Activated CD4-positive, CD25-positive, alpha-beta regulatory T cell treated with anti-CD3 and anti-CD28 coated beads, Interleukin-2, amount 50 U/mL, for 16 hours (primary cell): ENCODE measurements around the gene VDR.

ENCODE experiments used
- DNase-seq: peaks from one replicate; pipeline ENCODE4 v3.0.0-alpha.2; 2020; ENCODE audit warnings: low read depth, low spot score

Gene VDR

DNA sequence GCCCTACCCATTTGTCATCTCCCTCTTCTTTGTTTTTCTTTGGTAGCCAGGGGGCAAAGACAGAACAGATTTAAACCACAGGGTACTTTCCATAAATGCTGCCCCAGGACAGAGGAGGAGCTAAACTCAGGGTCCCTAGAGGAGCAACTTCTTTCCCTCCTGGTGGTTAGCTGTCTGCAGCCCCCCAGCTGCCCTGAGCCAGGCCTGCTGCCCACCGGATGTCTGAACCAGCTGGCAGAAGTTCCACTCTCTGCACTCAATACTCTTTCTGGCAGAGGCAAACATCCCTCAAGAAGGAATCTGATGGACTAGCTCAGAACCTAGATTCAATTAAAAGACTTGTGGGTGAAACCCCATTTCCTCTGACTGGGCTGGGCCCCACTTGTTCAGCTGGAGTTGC, 10.7 kb downstream of the VDR start:
- no peak for DNase-seq

DNA sequence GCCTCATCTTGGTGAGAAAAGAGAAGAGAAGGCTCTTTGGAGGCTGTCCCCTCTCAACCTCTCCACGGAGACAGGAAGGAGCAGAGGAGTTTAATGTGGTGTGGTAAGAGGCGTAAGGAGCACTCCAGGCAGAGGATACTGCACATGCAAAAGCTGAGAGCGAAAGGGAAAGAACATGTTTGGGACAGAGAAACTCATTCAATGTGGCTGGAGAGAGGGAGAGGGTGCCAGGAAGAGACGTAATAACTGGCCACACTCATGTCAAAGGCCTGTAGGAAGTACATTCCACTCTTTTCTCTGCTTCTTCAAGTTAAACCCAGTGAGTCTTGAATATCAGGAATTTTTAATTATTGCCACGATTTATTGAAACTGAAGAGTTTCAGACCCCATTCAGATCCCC, 12.0 kb downstream of the VDR start:
- DNase-seq: no peak

DNA sequence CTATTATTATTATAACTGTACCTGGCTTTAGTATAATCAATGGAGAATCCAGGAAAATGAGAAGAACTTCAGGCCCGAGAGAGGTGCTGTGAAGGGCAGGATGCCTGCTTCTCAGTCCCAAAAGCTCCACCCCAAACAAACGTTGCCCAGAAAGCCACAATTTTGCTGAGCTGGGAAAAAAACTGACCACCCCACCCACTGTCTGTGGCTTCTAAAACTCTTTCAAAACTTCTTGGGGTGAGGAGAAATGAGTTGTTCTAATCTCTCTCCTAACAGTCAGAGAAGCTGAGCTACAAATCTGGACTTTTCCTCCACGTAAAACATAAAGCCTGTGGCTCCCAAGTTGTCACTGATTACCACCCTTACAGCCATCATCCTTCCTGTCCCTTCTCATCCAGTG, 13.4 kb downstream of the VDR start:
- no peak for DNase-seq

DNA sequence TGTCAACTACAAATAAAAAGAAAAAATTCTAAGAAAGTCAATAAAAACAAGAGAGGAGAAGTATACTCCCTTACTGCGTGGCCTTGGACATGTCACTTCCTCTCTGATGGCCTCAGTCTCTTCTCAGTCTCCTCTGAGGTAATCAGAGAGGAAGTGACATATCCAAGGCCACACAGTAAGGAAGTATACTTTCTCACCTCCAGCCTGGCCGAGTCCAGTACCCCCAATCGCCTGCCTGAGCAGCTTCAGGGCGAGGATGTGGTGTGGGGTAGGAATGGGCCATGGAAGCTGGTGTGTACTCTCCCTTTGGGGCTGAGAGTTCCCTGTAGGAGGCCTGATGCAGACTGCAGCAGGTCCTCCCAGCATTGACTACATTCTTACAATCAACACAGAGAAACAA, 15.8 kb downstream of the VDR start:
- DNase-seq: no peak

DNA sequence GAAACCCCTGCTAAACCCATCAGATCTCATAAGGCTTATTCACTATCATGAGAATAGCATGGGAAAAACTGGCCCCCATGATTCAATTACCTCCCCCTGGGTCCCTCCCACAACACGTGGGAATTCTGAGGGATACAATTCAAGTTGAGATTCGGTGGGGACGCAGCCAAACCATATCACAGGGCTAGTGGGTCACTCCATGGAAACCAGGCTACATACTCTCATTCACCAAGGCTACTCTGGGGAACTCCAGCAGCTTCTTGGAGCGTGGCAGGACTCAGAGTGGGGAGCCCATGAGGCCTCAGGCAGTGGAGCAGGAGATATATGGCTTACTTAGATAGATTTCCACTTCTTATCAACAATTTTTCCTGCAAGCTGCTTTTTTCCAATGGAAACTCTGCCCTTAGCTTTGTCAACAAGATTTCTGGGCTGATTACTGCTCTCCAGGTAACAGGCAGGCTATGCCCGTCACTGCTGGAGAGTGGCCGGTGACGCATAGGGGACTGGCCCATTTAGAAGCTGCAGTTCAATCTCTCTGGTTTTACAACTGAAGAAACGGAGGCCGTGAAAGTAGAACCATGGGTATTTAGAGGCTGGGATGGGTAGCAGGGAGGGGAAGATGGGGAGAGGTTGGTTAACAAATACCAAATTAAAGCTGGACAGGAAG, 16.5 kb downstream of the VDR start:
- DNase-seq: no peak

DNA sequence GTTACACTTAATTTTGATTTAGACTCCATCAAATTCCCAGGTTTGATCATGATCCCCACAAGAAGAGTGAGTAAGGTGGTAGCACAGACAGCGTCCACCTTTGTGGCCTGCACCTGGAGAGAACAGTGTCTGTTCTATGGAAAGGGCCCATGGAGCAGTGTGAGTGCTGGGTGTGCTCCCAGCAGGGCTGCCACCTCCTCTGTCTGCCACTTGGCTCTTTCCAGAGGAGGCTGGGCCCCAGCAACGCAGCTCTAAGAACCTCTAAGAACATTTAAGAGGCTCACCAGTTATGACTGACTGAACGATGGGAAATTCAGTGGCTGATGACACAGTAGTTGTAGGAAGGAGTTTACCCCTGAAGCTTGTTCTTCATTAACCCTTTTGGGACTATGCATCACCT, 17.3 kb downstream of the VDR start:
- no peak for DNase-seq

DNA sequence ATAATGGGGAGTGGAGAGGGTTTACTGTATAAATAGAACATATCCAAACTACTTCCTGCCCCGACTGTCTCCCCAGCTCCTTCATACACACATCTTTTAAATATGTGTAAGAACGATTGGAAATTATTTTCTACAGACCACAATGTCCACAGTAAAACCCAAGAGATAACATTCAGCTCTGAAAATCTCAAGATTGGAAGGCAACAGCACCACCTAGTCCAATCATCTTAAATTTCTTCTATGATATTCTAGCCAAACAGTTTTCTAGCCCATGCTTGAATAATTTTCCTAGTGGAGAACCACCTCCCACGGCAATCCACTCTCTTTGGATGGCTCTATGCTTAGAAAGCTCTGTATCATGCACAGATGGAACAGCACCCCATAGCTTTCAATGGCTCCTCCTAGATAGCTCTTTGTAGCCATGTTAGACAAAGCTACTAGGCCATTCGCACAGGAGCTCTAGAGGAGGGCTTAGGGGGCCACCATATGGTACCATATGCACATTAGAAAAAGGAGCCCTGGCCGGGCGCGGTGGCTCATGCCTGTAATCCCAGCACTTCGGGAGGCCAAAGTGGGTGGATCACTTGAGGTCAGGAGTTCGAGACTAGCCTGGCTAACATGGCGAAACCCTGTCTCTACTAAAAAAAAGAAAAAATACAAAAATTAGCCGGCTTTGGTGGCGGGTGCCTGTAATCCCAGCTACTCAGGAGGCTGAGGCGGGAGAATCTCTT, 18.1 kb downstream of the VDR start:
- no peak for DNase-seq

DNA sequence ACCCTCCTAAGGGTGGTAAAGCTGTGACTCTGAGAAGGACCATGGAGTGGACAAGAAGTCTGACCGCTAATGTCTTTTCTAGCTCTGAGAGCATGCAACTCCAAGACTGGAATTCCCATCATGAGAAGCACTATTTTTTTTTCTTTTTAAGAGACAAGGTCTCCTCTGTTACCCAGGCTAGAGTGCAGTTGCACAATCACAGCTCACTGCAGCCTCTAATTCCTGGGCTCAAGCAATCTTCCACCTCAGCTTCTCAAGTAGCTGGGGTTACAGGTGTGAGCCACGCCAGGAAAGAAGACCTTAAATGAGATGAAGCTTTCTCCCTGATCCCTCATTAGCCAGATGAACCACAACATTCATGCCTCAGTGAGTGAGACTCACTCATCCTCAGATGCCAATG, 19.2 kb downstream of the VDR start:
- no peak for DNase-seq

DNA sequence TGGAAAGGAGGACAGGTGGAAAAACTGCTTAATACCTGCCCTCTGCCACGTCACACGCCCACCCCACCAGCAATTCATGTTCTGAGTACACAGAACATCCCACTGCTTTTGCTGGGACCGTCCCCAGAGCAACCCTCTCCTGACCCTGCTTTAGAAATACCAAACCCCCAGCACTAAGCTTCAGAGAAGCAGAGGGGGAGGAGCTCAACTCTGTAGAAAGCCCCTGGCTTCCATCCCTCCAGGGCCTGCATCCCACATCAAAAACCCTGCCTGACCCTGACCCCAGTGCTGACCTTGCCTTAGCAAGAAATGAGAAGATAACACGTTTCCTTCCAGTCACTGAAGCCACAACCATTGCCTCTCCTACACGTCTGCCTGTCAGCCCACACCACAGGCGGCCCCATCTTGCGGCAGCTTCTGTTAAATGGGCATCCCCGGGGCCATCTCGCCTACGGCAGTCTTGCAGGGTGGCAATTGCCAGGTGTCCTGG, 19.7 kb downstream of the VDR start:
- peak; percentile 41 for DNase-seq

DNA sequence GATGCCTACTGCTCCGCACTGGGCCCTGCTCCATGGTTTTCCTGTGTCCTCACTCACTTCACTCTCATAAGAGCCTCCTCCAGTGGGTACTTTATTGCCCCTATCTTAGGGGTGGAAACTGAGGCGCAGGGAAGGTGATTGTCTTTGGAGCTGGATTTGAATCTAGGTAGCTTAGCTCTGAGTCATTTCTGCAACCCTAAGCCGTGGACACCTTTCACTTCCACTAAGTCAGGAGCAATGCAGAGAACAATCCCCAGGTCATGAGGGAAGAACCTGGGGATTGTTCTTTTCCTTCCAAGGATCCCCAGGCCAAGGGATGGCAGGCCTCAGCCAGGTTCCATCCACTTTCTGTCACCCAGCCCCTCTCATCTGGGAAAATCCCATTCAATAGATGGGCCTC, 20.3 kb downstream of the VDR start:
- DNase-seq: no peak

DNA sequence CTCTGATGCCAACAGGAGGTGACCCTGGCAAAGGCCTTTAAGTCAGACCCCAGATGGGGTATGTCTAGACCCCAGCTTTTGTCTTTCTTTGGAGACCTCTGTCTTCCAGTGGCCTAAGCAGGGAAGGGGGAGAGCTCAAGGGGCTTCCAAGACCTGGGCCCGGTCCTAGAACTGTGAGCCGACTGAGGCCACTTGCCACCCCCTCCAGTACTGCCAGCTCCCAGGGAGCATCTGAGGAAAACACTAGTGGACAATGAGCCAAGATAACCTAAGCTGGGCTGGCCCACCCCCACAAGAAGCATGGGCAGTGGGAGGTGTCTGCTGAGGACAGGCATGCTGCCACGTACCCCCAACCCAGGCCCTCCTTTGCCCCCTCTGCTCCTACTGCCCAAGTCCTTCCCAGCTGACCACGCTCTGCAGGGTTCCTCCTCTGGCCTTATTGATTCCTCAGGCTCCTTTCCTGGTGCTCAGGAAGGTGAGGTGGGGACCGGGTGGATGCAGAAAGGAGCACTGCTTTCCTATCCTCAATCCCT, 21.1 kb downstream of the VDR start:
- no peak for DNase-seq

DNA sequence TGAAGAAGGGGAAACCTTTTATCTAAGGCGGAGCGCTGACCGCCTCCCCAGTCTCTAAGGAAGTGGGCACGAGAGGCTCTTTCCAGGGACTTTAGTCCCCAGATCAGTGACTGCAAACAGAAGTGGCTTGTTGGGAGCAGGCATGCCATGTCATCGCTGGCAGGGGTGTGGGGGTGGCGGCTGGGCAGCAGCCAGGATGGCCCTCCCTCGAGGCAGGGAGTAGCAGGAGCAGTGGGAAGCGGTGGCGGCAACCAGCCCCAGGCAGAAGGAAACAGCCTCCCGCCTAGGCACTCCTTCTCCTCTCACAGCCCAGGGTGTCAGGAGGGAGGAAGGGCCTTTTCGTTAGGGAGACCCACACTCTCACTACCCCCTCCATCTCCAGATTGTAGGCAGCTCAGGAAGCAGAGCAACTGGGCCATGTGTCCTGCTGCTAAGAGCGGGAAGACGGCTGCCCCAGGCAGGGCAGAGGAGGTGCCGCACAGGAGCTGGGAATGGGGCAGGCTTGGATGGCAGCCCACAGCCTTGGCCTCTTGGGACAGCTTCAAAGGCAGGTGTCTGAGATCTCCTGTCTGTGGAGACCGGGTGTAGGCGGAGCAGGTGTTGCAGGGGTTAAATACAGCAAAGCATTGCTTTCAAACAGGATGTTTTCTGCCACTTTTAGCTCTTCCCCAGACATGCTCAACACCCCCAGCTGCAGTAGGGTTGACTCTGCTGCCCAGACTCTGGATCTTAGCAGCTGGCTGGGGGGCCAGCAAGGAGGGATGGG, 21.8 kb downstream of the VDR start:
- DNase-seq: no peak

DNA sequence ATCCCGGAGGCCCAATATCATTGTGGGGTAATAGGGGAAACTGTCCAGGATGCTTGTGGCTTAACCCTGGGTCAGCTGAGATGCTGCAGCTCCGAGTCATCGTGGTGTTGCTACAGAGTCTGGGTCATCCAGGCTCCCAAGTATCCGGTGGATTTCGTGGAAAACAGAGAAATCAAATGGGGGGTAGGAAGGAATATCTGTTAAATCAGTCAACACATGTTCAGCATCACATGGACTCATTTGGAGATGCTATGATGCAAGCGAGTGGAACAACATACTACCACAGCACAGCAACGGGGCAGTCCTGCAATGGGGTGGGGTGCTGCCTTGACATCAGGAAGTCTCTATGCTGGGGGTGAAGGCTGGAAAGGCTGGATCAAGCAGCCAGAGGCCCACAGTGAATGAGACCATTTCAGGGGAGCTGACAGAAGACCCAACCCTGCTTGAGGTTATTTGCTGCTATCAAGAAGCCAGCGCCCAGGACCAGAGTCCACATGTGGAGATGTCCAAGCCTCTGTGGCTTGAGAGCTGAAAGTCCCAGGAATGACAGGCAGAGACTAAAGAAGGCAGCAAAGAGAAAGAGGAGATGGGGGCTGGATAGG, 22.9 kb downstream of the VDR start:
- no peak for DNase-seq

DNA sequence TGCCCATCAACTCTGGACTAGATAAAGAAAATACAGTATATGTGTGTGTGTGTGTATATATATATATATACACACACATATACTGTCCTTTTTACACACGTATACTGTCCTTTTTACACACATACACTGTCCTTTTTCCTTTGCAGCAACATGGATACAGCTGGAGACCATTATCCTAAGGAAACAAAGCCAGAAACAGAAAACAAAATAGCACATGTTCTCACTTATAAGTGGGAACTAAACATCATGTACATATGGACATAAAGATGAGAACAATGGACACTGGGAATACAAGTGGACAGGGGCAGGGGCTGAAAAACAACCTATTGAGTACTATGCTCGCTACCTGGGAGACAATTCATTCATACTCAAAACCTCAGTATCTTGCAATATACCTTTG, 23.7 kb downstream of the VDR start:
- no peak for DNase-seq

DNA sequence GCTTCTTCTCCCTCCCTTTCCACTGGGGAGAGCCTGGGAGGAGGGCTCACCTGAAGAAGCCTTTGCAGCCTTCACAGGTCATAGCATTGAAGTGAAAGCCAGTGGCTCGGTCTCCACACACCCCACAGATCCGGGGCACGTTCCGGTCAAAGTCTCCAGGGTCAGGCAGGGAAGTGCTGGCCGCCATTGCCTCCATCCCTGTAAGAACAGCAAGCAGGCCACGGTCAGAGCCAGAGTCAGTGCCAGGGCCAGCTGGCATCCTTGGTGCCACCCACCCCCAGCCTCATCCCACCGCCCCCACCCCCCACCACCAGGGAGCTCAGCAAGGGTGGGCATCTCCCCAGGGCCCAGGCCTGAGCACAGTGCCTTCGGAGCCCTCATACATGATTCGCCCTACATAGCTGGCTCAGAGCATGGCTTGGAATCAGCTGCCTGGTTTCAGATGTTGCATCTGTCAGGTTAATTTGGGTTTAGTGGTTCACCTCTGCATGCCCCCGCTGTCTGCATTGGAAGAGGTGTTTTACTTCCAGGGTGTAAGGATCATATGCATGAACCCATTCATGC, 25.8 kb downstream of the VDR start:
- DNase-seq: no peak

DNA sequence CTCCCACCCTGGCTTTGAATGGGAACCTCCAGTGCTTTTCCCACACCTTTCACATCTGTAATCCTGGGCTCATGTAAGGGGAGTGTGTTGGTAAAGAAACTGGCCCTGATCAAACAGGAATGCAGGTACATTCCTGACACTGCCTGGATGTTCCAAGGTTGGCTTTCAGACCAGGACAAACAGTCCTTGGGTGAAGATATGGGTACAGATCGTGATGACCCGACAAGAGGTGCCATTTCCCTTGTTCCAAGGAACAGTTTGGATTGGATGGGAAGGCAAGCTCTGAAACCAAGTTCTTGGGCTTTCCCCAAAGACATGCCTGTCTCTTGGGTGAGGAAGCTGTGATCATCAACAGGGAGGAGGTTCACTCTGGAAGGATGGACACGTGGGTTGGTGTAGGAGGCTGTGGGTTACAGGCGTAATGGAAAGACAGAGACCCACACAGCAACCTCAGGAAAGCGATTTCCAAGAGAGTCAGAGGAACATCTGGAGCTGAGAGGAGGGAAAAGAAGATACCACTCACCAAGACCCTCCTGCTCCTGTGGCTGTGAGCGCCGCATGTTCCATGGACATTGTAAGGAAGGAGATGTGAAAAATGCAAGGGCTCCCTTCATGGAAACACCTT, 26.4 kb downstream of the VDR start:
- no peak for DNase-seq

DNA sequence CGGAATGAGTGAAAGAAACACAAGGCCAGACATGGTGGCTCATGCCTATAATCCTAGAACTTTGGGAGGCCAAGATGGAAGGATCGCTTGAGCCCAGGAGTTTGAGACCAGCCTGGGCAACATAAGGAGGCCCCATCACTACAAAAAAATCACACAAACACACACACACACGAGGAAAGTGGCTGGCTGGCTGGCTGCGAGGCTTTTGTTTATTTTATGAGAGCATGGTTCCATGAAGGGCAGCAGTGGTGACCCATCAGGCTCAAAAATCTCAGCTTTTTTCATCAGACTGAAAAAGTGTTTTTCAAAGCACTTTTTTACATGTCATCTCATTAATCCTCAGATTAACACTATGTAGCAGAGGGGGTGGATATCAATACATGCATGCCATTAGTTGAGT, 27.7 kb downstream of the VDR start:
- DNase-seq: no peak

DNA sequence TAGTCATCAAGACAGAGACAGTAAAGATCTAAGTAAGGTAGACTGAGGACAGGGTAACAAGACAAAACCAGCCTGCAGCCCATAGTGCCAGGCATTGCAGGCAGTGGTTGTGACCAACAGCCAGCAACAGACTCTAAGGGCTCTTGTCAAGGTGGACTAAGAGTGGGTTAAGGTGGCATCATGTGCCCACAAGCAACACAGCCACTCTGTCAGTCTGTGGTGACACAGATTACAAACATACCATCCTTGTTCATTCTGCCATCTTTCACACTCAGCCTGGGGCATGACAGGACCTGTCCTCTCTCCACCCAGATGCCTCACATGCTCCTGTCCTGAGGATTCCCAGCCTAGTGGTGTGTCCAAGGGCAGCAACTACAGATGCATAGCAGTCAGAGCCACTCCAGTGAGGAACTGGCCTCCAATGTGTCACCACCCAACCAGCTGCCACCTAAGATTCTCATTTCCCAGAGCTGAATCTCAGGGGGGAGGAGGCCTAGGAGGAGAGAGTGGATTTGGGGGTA, 28.3 kb downstream of the VDR start:
- DNase-seq: no peak

DNA sequence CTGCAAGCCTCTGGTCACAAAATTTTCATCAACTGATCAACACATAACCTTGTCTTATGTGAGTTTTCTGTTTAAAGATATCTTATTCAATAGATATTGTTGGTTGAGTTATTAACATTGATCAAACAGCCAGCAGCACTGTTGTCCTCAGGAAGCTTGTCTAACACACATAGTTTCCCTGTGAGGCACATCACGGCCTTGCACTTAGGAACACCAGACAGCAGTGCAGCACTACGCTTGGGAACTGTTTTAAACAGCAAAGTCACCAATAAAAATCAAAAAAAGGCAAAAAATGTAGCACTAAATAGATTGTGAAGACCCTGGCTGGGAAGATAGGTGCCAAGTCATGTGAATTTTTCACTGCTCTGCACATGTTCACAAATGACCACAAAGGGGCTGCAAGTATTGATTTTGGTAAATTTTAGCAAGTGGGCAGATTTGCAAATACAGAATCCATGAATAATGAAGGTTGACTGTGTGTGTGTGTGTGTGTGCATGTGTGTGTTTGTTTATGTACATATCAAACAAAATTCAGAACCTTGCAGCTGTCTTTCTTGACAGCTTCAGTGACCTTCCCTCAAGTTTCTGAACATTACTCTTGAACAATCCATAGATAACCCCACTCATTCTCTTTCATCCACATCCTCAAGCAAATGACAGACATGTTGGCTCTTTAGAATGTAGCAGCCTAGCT, 28.9 kb downstream of the VDR start:
- no peak for DNase-seq

DNA sequence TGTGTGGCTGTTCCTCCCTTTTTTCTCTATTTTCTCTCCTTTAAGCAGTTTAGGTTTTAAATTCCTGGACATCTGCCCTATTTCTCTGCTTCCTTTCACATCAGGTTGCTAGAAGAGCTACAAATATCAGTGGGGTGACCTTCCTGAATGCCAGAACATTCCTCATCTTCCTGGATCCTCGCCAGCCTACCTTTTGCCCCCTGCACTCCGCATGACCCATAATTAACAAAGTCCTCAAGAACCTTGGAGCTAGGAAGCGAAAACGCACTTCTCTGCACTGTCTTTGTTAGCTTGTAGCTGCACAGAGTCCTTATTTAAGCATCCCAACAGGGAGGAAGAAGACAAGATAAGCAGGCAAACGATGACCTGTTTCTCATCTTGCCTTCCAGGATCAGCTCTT, 30.5 kb downstream of the VDR start:
- DNase-seq: no peak
